K562 (cell line): Measurements from ENCODE around the gene HS6ST1. TPM values are rescaled to one million over a fixed set of nuclear protein-coding genes. Genes with fewer than 3 reads are reported as not detected.

ENCODE experiments used
- CBX5 ChIP-seq: IDR thresholded peaks from 2 replicates; pipeline ENCODE4 v1.6.1; 2014; ENCODE audit warnings: low read depth, borderline replicate concordance
- ESRRA ChIP-seq: fragments of 450-650 bp; IDR thresholded peaks from 2 replicates; pipeline ENCODE4 v1.6.1; 2014; ENCODE audit warnings: low read depth, mild to moderate bottlenecking, moderate library complexity, borderline replicate concordance
- FOXK1 ChIP-seq: sonication (generic); formaldehyde crosslinking; IDR thresholded peaks from 2 replicates; pipeline ENCODE4 v1.8.0; 2022; ENCODE audit warnings: missing genetic modification reagents, mild to moderate bottlenecking, borderline replicate concordance
- MCM3 ChIP-seq: fragments of 450-650 bp; IDR thresholded peaks from 2 replicates; pipeline ENCODE4 v1.6.1; 2016
- POLR2AphosphoS5 ChIP-seq: IDR thresholded peaks from 2 replicates; pipeline ENCODE4 v1.6.1; 2011; ENCODE audit warnings: mild to moderate bottlenecking, low read depth, low read length, moderate library complexity; ENCODE audit not compliant: control insufficient read depth, insufficient read depth
- ZNF407 ChIP-seq: fragments of 450-650 bp; IDR thresholded peaks from 2 replicates; pipeline ENCODE4 v1.6.1; 2016; ENCODE audit warnings: low read depth
- polyA plus RNA-seq, 8 experiments: library from polyadenylated mRNA; depleted of rRNA in 4 of 8; stranded (reverse) in 5 of 8; unstranded in 3 of 8; fragments of >200 nt; fragmentation: Nextera tagmentation in 2 of 8; fragmentation: Illumina TruSeq in 1 of 8; extraction: Ambion mirVana in 2 of 8; extraction: Trizol in 1 of 8; gene quantifications; 2 replicates each; pipeline versions ENCODE4 v1.2.1 to v1.2.3, GENCODE V29; 2011 to 2014; ENCODE audit warnings: inconsistent platforms in 1 of 8, missing spikeins in 1 of 8
- total RNA-seq, 7 experiments: library from RNA; depleted of rRNA in 6 of 7; stranded (reverse); fragments of >200 nt in 6 of 7; fragmentation: Illumina TruSeq in 2 of 7; extraction: Trizol in 2 of 7; gene quantifications; 2 replicates each; pipeline versions ENCODE4 v1.2.1 to v1.2.3, GENCODE V29; 2011 to 2021; ENCODE audit warnings: low replicate concordance in 1 of 7

The HS6ST1 gene
- total and polyA plus RNA-seq, 9 of the 15 experiments (the other 6 are each of a cell fraction or from before 2014, with no cell fraction given): 0.06 to 7.4 (median 3.8) TPM

GRCh38 chr2:128358941-128359731 lies 40.5 kb upstream of the HS6ST1 start (continued):
- no peak for TF ChIP-seq ZNF407
- no peak for TF ChIP-seq FOXK1 (CRISPR knock-in tag)
- no peak for TF ChIP-seq MCM3
- TF ChIP-seq ESRRA: no peak
- TF ChIP-seq CBX5: no peak
- no peak for TF ChIP-seq POLR2AphosphoS5
